GM21619 (cell line): Measurements from ENCODE around the gene ABHD6.

Experiments used
- ATAC-seq: cut with Tn5 transposase; IDR thresholded peaks from one replicate; pipeline ENCODE4 v1.9.1; 2021; ENCODE audit not compliant: unreplicated experiment

Gene ABHD6

GRCh38 chr3:58341376-58341775 is 103.8 kb downstream of the ABHD6 start:
- ATAC-seq = no peak

- ATAC-seq = no peak
These were observed 105.1 kb downstream of the ABHD6 start for GRCh38 chr3:58342676-58343075.
